ENCODE data around the gene LTBP2. TPM values are rescaled to one million over a fixed set of nuclear protein-coding genes. Genes with fewer than 3 reads are reported as not detected.

Gene LTBP2
- total RNA-seq, 4 donors from 2014 or later, result 81.3 to 240 (median 189) TPM

DNA sequence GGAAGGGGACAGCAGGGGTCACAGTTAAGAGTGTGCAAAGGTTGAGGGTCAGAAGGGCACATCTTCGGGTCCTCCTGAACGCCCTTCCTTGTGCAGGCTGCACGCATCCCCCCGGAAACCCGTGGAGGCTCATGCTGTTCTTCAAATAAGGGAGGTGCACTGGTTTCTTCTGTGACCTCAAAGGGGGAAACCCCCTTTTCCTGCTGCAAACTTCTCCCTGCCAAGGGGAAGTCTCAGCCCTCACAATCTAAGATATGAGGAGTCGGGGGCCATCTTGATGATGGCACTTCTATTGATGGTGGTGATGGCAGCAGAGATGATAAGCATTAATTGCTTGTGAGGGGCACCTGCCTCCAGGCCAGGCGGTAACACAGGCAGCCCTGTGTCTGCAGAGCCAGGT, 78.5 kb downstream of the LTBP2 start:
- 84 to 89% methylated on average over 7 of the region's 7 CpGs for WGBS, 2 donors
- intact Hi-C loops (cut with DNase I), result no loop called here

DNA sequence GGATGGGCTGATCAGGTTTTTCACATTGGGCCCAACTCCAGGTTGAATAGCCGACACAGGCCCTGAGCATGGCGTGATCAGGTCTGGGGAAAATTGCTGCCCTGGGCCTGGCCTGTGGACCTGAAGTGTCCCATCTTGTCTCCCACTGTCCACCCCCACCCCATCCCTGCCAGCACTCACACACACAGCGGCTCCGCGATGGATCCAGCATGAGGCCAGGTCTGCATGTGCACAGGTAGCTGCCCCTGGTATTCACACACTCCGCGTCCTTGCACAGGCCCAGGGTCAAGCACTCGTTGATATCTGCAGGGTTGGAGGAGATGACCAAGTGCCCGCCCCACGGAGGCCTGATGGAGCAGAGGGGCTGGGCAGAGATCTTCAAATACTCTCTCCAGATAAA, 79.8 kb downstream of the LTBP2 start:
- Histone ChIP-seq H3K4me1 (peaks cover 9 to 20% of the 10 kb centered on the region in 2 donors), H3K36me3 (no peaks in the 10 kb centered on the region), H3K27me3 (no peaks in the 10 kb centered on the region), H3K4me3 (replicated peaks in 1 of 3) (no peak overlapping the region), H3K9me3 (no peaks in the 10 kb centered on the region), H3K27ac (peak overlapping the region in 2 of 3 donors; percentile 67 to 83)
- intact Hi-C loops (cut with DNase I), result no loop called here
- peak; percentile 46 to 53 for DNase-seq
- TF ChIP-seq, protein P1, sequence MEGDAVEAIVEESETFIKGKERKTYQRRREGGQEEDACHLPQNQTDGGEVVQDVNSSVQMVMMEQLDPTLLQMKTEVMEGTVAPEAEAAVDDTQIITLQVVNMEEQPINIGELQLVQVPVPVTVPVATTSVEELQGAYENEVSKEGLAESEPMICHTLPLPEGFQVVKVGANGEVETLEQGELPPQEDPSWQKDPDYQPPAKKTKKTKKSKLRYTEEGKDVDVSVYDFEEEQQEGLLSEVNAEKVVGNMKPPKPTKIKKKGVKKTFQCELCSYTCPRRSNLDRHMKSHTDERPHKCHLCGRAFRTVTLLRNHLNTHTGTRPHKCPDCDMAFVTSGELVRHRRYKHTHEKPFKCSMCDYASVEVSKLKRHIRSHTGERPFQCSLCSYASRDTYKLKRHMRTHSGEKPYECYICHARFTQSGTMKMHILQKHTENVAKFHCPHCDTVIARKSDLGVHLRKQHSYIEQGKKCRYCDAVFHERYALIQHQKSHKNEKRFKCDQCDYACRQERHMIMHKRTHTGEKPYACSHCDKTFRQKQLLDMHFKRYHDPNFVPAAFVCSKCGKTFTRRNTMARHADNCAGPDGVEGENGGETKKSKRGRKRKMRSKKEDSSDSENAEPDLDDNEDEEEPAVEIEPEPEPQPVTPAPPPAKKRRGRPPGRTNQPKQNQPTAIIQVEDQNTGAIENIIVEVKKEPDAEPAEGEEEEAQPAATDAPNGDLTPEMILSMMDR (IDR thresholded peaks at IDR 0.05), result no peak
- no peak for TF ChIP-seq POLR2A (IDR thresholded peaks at IDR 0.05)
- 84 to 85% methylated on average over 10 of the region's 10 CpGs for WGBS, 2 donors

More for the DNA sequence above, 78.5 kb downstream of the LTBP2 start:
- Histone ChIP-seq H3K4me3 (replicated peaks in 1 of 3) (no peak overlapping the region), H3K4me1 (peaks cover 12 to 16% of the 10 kb centered on the region in 2 donors), H3K27me3 (no peaks in the 10 kb centered on the region), H3K27ac (no peak overlapping the region), H3K36me3 (no peaks in the 10 kb centered on the region), H3K9me3 (no peaks in the 10 kb centered on the region)
- DNase-seq, result no peak
- TF ChIP-seq, protein P1 (IDR thresholded peaks at IDR 0.05), result no peak

DNA sequence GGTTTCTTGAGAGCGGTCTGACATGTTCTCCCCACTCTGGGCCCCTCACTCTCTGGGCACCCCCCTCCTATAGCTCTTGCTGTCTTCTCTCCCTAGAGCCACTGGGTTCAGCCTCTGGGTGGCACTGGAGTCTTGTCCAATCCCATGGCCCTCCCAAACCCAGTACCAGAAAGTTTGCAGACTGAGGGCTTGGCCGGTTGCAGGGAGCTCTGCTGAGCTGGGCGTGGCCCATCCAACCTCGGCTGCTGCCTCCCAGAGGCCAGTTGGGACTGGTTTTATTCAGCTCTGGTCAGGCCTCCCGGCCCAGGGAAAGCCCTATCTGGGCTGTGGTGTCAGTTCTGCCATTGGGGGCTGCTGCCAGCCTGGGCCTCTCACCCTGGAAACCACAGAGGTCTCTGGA, 80.6 kb downstream of the LTBP2 start:
- Histone ChIP-seq H3K36me3 (no peaks in the 10 kb centered on the region), H3K27ac (peak overlapping the region; percentile 41 to 83 (median 67)), H3K4me1 (peaks cover 14 to 24% of the 10 kb centered on the region in 2 donors), H3K4me3 (replicated peaks in 1 of 3) (no peak overlapping the region), H3K27me3 (no peaks in the 10 kb centered on the region), H3K9me3 (no peaks in the 10 kb centered on the region)
- TF ChIP-seq, protein P1 (IDR thresholded peaks at IDR 0.05), result peak in 4 of 6 experiments; percentile 16 to 42 (median 33)
- TF ChIP-seq POLR2A (IDR thresholded peaks at IDR 0.05), result no peak
- intact Hi-C loops (cut with DNase I), result no loop called here
- peak; percentile 45 to 64 for DNase-seq
- WGBS, 2 donors, result 50 to 93% methylated on average over 1 to 4 of the region's 5 CpGs

DNA sequence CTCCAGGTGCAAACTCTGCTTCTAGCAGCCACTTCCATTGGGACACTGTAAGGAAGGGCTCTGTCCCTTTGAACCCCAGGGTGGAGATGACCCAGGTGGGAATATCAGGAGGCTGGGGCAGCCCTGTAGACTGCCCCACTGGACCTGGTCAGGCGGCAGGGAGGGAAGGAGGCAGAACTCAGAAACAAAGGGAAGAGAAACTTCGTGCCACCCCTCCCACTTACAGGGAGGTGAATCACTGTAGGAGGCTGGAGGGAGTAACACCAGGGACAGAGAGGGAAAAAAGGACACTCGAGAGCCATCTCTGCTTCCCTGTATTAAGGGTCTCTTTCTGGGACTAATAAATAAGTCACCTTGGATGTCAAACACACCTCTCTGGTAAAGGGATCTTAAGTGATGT, 81.0 kb downstream of the LTBP2 start:
- no peaks in the 10 kb centered on the region for H3K27me3 ChIP-seq
- peaks cover 19 to 29% of the 10 kb centered on the region in 2 donors for H3K4me1 ChIP-seq
- no peak for DNase-seq
- H3K36me3 ChIP-seq, result no peaks in the 10 kb centered on the region
- H3K4me3 ChIP-seq (replicated peaks in 1 of 3), result no peak overlapping the region
- H3K27ac ChIP-seq, result peak overlapping the region in 2 of 3 donors; percentile 67 to 83
- WGBS, 2 donors, result 90 to 94% methylated on average over 3 of the region's 3 CpGs
- intact Hi-C loops (cut with DNase I), result no loop called here
- TF ChIP-seq, protein P1 (IDR thresholded peaks at IDR 0.05), result no peak
- TF ChIP-seq POLR2A (IDR thresholded peaks at IDR 0.05), result no peak
- no peaks in the 10 kb centered on the region for H3K9me3 ChIP-seq

DNA sequence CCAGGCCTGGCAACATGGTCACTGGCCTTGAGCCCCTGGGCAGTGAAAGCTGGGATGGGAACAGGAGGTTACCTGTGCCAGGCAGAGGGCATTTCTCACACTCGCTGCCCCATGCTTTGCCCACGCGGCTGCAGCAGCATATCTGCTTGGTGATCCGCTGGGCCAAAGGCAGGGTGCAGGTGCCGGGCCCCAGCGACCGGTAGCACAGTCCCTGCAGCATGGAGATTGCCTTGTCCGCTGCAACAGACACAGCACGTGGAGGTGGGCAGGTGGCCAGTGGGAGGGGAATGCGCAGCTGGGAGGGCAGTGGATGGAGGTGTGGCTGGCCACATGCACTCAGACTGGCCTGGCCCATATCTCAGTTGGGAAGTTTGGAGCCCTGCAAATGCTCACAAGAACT, 83.2 kb downstream of the LTBP2 start:
- H3K27ac ChIP-seq, result peak overlapping the region in 1 of 3 donors; percentile 36

More for the DNA sequence above, 83.2 kb downstream of the LTBP2 start:
- Histone ChIP-seq H3K36me3 (no peaks in the 10 kb centered on the region), H3K27me3 (no peaks in the 10 kb centered on the region), H3K4me3 (replicated peaks in 1 of 3) (no peak overlapping the region), H3K9me3 (no peaks in the 10 kb centered on the region), H3K4me1 (peaks cover 40 to 50% of the 10 kb centered on the region in 2 donors)
- no peak for DNase-seq
- TF ChIP-seq, protein P1 (IDR thresholded peaks at IDR 0.05), result no peak
- no peak for TF ChIP-seq POLR2A (IDR thresholded peaks at IDR 0.05)
- 93 to 95% methylated on average over 7 to 10 of the region's 10 CpGs for WGBS, 2 donors
- intact Hi-C loops (cut with DNase I), result no loop called here

Data from thyroid gland (tissue), 4 donors.